CD4-positive, CD25-positive, alpha-beta regulatory T cell (primary cell): ENCODE data around the gene HIPK1. TPM values are rescaled to one million over a fixed set of nuclear protein-coding genes. Genes with fewer than 3 reads are reported as not detected.
"Not testable (repeated sequence)": the region's sequence is repeated elsewhere in the genome, so short reads cannot be mapped to it uniquely, and the experiment has no call there.

ENCODE experiments used
- ATAC-seq, 2 donors: fragments of 150-1000 bp; cut with Tn5 transposase; one replicate each; pipeline ENCODE4 v1.10.0; 2021; ENCODE audit warnings: low read depth in 2 of 2, moderate number of reproducible peaks in 2 of 2, moderate library complexity in 1 of 2
- DNase-seq, 3 donors: peaks; one replicate each; pipeline versions ENCODE4 v3.0.0 to v3.0.0-alpha.2; 2012 to 2022; ENCODE audit warnings: mixed read lengths in 1 of 3
- H3K27ac ChIP-seq: one replicate; pipeline ENCODE4 v1.7.0; 2013; ENCODE audit warnings: mild to moderate bottlenecking, low read length; ENCODE audit not compliant: insufficient read depth, poor library complexity, severe bottlenecking
- H3K27me3 ChIP-seq: one replicate; pipeline ENCODE4 v1.7.0; 2013; ENCODE audit warnings: low read length; ENCODE audit not compliant: control insufficient read depth, insufficient read depth
- H3K36me3 ChIP-seq: one replicate; pipeline ENCODE4 v1.7.0; 2013; ENCODE audit warnings: mild to moderate bottlenecking, low read length, moderate library complexity; ENCODE audit not compliant: control insufficient read depth, insufficient read depth
- H3K4me1 ChIP-seq: 2 replicates; pipeline ENCODE4 v1.7.0; 2013; ENCODE audit warnings: mild to moderate bottlenecking, low read length; ENCODE audit not compliant: insufficient read depth, control insufficient read depth, poor library complexity, severe bottlenecking
- H3K4me3 ChIP-seq: one replicate; pipeline ENCODE4 v1.7.0; 2013; ENCODE audit warnings: low read depth, mild to moderate bottlenecking, low read length, moderate library complexity
- H3K9me3 ChIP-seq, 2 experiments: 1 replicate in 1 of 2; 2 replicates in 1 of 2; pipeline ENCODE4 v1.7.0; 2013; ENCODE audit warnings: low read length in 2 of 2, mild to moderate bottlenecking in 1 of 2, moderate library complexity in 1 of 2; ENCODE audit not compliant: control insufficient read depth in 2 of 2
- H3K27ac Mint-ChIP-seq, 3 donors: one replicate each; pipeline ENCODE4 v1.8.0; 2020 to 2022; ENCODE audit warnings: mild to moderate bottlenecking in 3 of 3, mixed read lengths in 3 of 3, moderate library complexity in 2 of 3
- H3K27me3 Mint-ChIP-seq: one replicate; pipeline ENCODE4 v1.8.0; 2022; ENCODE audit warnings: mild to moderate bottlenecking, mixed read lengths
- H3K36me3 Mint-ChIP-seq: one replicate; pipeline ENCODE4 v1.8.0; 2020; ENCODE audit warnings: mixed read lengths
- H3K4me1 Mint-ChIP-seq, 4 donors: one replicate each; pipeline ENCODE4 v1.8.0; 2020 to 2022; ENCODE audit warnings: mixed read lengths in 4 of 4, mild to moderate bottlenecking in 1 of 4
- H3K4me3 Mint-ChIP-seq, 4 donors: one replicate each; pipeline ENCODE4 v1.8.0; 2020 to 2022; ENCODE audit warnings: mild to moderate bottlenecking in 4 of 4, mixed read lengths in 4 of 4, moderate library complexity in 3 of 4
- H3K9me3 Mint-ChIP-seq, 7 donors: one replicate each; pipeline ENCODE4 v1.8.0; 2020 to 2022; ENCODE audit warnings: mixed read lengths in 7 of 7, mild to moderate bottlenecking in 3 of 7, moderate library complexity in 2 of 7
- polyA plus RNA-seq, 4 donors: library from polyadenylated mRNA; unstranded; fragments of 300-500 nt; fragmentation: Illumina TruSeq; gene quantifications; one replicate each; pipeline ENCODE4 v1.2.3, GENCODE V29; 2021
- total RNA-seq: library from RNA; stranded (reverse); gene quantifications from one replicate; pipeline ENCODE4 v1.2.3, GENCODE V29; 2022

The HIPK1 gene
- total and polyA plus RNA-seq, 5 donors from 2014 or later: 8.6 to 189 (median 12.0) TPM

- H3K27ac ChIP-seq: peak overlapping the region; percentile 82
- DNase-seq: peak in 1 of 3 donors; percentile 49
- no peaks in the 10 kb centered on the region for H3K27me3 ChIP-seq
- no peaks in the 10 kb centered on the region for H3K27me3 Mint-ChIP-seq
- H3K36me3 Mint-ChIP-seq: peaks cover 11% of the 10 kb centered on the region
- H3K4me3 Mint-ChIP-seq: peak overlapping the region; percentile 50 to 88 (median 80)
- H3K4me3 ChIP-seq: peak overlapping the region; percentile 75
- H3K36me3 ChIP-seq: peaks cover 25% of the 10 kb centered on the region
- no peaks in the 10 kb centered on the region for H3K9me3 Mint-ChIP-seq
- H3K4me1 Mint-ChIP-seq: peaks cover 23 to 79% (median 59%) of the 10 kb centered on the region in 4 donors
- H3K9me3 ChIP-seq: no peaks in the 10 kb centered on the region
- peak in 1 of 2 donors; percentile 33 for ATAC-seq
- H3K27ac Mint-ChIP-seq: peak overlapping the region; percentile 88 to 97 (median 93)
- peaks cover 41% of the 10 kb centered on the region for H3K4me1 ChIP-seq
Observed at GRCh38 chr1:113946112-113946511, 17.0 kb downstream of the HIPK1 start.

DNA sequence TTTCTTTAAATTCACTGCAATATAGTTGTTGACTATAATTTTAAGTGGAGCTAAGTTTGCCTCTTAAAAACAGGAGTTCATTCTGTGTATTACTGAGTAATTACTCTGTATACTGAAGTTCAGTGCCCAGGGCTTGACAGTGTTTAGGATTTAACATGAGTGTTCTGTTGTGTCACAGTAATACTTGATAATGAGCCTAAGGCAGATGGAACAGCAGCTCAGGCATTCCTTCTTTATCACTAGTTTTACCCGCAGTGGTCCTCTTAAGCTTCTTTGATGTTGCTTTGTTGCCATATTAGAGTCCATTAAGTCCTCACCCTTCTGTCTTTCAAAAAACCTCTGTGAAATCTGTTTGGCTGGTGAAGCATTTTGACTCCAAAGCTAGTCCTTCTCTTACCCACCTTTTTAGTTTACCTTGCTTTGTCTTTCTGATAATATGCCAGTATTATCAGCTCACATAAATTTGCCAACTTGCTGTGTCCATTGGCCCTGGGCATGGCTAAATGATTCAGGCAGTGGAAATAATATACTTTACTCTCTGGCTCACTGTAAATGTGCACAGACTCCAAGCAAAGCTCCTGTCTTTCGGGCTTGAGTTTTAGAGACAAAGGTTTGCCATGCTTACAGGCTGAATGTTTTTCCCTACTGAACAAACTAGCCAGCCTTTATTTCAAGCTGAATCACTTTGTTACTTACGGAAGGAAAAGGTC, 17.7 kb downstream of the HIPK1 start:
- Histone ChIP-seq H3K27ac (peak overlapping the region; percentile 82), H3K9me3 (no peaks in the 10 kb centered on the region), H3K36me3 (peaks cover 20% of the 10 kb centered on the region), H3K4me3 (peak overlapping the region; percentile 75), H3K4me1 (peaks cover 38% of the 10 kb centered on the region), H3K27me3 (no peaks in the 10 kb centered on the region)
- Mint-ChIP-seq H3K9me3 (no peaks in the 10 kb centered on the region), H3K4me1 (peaks cover 29 to 82% (median 61%) of the 10 kb centered on the region in 4 donors), H3K27me3 (no peaks in the 10 kb centered on the region), H3K36me3 (peaks cover 8% of the 10 kb centered on the region), H3K4me3 (peak overlapping the region; percentile 50 to 88 (median 80)), H3K27ac (peak overlapping the region; percentile 88 to 97 (median 93))
- DNase-seq (no peak), ATAC-seq (no peak)

GRCh38 chr1:113947388-113948107, 18.4 kb downstream of the HIPK1 start:
- Mint-ChIP-seq H3K36me3 (peaks cover 4% of the 10 kb centered on the region), H3K27ac (peak overlapping the region; percentile 88 to 97 (median 93)), H3K9me3 (no peaks in the 10 kb centered on the region), H3K4me1 (peaks cover 29 to 82% (median 62%) of the 10 kb centered on the region in 4 donors), H3K4me3 (peak overlapping the region; percentile 50 to 88 (median 80)), H3K27me3 (no peaks in the 10 kb centered on the region)
- H3K9me3 ChIP-seq: no peaks in the 10 kb centered on the region
- H3K4me1 ChIP-seq: peaks cover 43% of the 10 kb centered on the region
- ATAC-seq: peak; percentile 58 to 64
- peak in 2 of 3 donors; percentile 49 to 50 for DNase-seq
- peak overlapping the region; percentile 75 for H3K4me3 ChIP-seq
- H3K27ac ChIP-seq: peak overlapping the region; percentile 82
- H3K36me3 ChIP-seq: peaks cover 20% of the 10 kb centered on the region
- no peaks in the 10 kb centered on the region for H3K27me3 ChIP-seq

- Mint-ChIP-seq H3K27ac (peak overlapping the region; percentile 88 to 97 (median 93)), H3K4me3 (peak overlapping the region; percentile 50 to 88 (median 80)), H3K4me1 (peaks cover 29 to 84% (median 62%) of the 10 kb centered on the region in 4 donors)
- not testable (repeated sequence) for H3K9me3 Mint-ChIP-seq, H3K36me3 Mint-ChIP-seq, ATAC-seq, H3K27me3 ChIP-seq, H3K9me3 ChIP-seq, DNase-seq, H3K27me3 Mint-ChIP-seq
- peaks cover 43% of the 10 kb centered on the region for H3K4me1 ChIP-seq
- H3K27ac ChIP-seq: peak overlapping the region; percentile 82
- H3K4me3 ChIP-seq: peak overlapping the region; percentile 75
- H3K36me3 ChIP-seq: peaks cover 19% of the 10 kb centered on the region
Observed at GRCh38 chr1:113948151-113948550, 19.0 kb downstream of the HIPK1 start.

- no peak overlapping the region for H3K4me3 ChIP-seq
- DNase-seq: no peak
- H3K27ac ChIP-seq: peak overlapping the region; percentile 82
- H3K4me1 Mint-ChIP-seq: peaks cover 30 to 87% (median 62%) of the 10 kb centered on the region in 4 donors
- H3K36me3 ChIP-seq: peaks cover 17% of the 10 kb centered on the region
- no peaks in the 10 kb centered on the region for H3K9me3 ChIP-seq
- no peaks in the 10 kb centered on the region for H3K27me3 Mint-ChIP-seq
- peak overlapping the region; percentile 22 to 58 (median 43) for H3K4me3 Mint-ChIP-seq
- H3K4me1 ChIP-seq: peaks cover 43% of the 10 kb centered on the region
- H3K9me3 Mint-ChIP-seq: no peaks in the 10 kb centered on the region
- H3K27ac Mint-ChIP-seq: peak overlapping the region; percentile 77 to 97 (median 93)
- no peaks in the 10 kb centered on the region for H3K27me3 ChIP-seq
- ATAC-seq: no peak
- peaks cover 4% of the 10 kb centered on the region for H3K36me3 Mint-ChIP-seq
Observed at GRCh38 chr1:113949007-113949406, 19.9 kb downstream of the HIPK1 start.

DNA sequence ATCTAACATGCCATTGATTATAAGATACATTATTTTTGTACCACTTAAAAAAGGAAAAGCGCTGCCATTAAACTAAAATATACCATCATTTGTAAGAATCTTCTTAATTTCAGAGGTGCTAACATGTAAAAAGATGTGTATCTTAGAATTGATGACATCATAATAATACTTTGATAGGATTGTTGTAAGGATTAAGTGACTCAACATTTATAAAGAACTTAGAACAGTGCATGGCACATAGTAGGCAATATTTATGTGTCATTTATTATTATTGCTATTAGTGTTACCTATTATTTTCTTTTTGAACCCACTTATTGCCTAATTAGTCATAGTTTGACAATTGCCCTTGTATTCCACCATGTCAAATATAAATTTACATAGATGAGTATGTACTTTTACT, 21.8 kb downstream of the HIPK1 start:
- peak overlapping the region in 1 of 3 donors; percentile 93 for H3K27ac Mint-ChIP-seq
- H3K4me1 ChIP-seq: peaks cover 37% of the 10 kb centered on the region

GRCh38 chr1:113951719-113952118, 22.6 kb downstream of the HIPK1 start:
- Histone ChIP-seq H3K4me1 (peaks cover 28% of the 10 kb centered on the region), H3K27ac (no peak overlapping the region), H3K4me3 (no peak overlapping the region), H3K27me3 (no peaks in the 10 kb centered on the region), H3K9me3 (no peaks in the 10 kb centered on the region), H3K36me3 (peaks cover 29% of the 10 kb centered on the region)
- Mint-ChIP-seq H3K4me3 (peak overlapping the region in 1 of 4 donors; percentile 32), H3K4me1 (peaks cover 37 to 77% (median 57%) of the 10 kb centered on the region in 4 donors), H3K27ac (peak overlapping the region; percentile 3 to 68 (median 43)), H3K27me3 (no peaks in the 10 kb centered on the region), H3K9me3 (no peaks in the 10 kb centered on the region), H3K36me3 (peaks cover 23% of the 10 kb centered on the region)
- ATAC-seq (no peak), DNase-seq (no peak)

More for the DNA sequence above, 21.8 kb downstream of the HIPK1 start:
- no peak overlapping the region for H3K4me3 Mint-ChIP-seq
- ATAC-seq (no peak), DNase-seq (no peak)
- no peaks in the 10 kb centered on the region for H3K9me3 Mint-ChIP-seq
- Histone ChIP-seq H3K27ac (peak overlapping the region; percentile 49), H3K9me3 (no peaks in the 10 kb centered on the region), H3K36me3 (peaks cover 22% of the 10 kb centered on the region), H3K27me3 (no peaks in the 10 kb centered on the region), H3K4me3 (no peak overlapping the region)
- peaks cover 36 to 85% (median 62%) of the 10 kb centered on the region in 4 donors for H3K4me1 Mint-ChIP-seq
- peaks cover 19% of the 10 kb centered on the region for H3K36me3 Mint-ChIP-seq
- H3K27me3 Mint-ChIP-seq: no peaks in the 10 kb centered on the region
